Right atrium auricular region (tissue), 2 donors: ENCODE data around the gene SERPINE2. TPM values are rescaled to one million over a fixed set of nuclear protein-coding genes. Genes with fewer than 3 reads are reported as not detected.

Experiments used
- DNase-seq: peaks from one replicate; pipeline ENCODE4 v3.0.0-alpha.2; 2019; ENCODE audit warnings: low spot score
- H3K27ac ChIP-seq, 2 donors: fragments of 200-600 bp; sonication (generic); 1 replicate in 1 of 2; 2 replicates in 1 of 2; pipeline ENCODE4 v1.5.1; 2016 to 2019
- H3K27me3 ChIP-seq, 2 donors: fragments of 200-600 bp; sonication (generic); one replicate each; pipeline versions ENCODE4 v1.5.1 to v1.6.0; 2017 to 2019
- H3K36me3 ChIP-seq: fragments of 200-600 bp; sonication (generic); one replicate; pipeline ENCODE4 v1.5.1; 2016
- H3K4me1 ChIP-seq, 2 donors: fragments of 200-600 bp; sonication (generic); one replicate each; pipeline versions ENCODE4 v1.5.1 to v1.6.0; 2017 to 2019
- H3K4me3 ChIP-seq, 2 donors: fragments of 200-600 bp; sonication (generic); 1 replicate in 1 of 2; 2 replicates in 1 of 2; pipeline ENCODE4 v1.5.1; 2017 to 2019; ENCODE audit warnings: mild to moderate bottlenecking in 1 of 2, moderate library complexity in 1 of 2
- H3K9me3 ChIP-seq, 2 donors: fragments of 200-600 bp; sonication (generic); one replicate each; pipeline ENCODE4 v1.5.1; 2019
- total RNA-seq, 2 donors: library from RNA; depleted of rRNA; stranded (reverse); fragments of >200 nt; gene quantifications; one replicate each; pipeline ENCODE4 v1.1.0, GENCODE V29; 2016
- TF ChIP-seq, protein P1 (sequence below), 2 donors: fragments of 200-600 bp; sonication (generic); IDR thresholded peaks; one replicate each; pipeline ENCODE4 v1.5.1; 2019; ENCODE audit warnings: antibody characterized with exemption in 2 of 2

SERPINE2 gene
- total RNA-seq, 2 donors from 2014 or later: 20.2 to 54.3 TPM

DNA sequence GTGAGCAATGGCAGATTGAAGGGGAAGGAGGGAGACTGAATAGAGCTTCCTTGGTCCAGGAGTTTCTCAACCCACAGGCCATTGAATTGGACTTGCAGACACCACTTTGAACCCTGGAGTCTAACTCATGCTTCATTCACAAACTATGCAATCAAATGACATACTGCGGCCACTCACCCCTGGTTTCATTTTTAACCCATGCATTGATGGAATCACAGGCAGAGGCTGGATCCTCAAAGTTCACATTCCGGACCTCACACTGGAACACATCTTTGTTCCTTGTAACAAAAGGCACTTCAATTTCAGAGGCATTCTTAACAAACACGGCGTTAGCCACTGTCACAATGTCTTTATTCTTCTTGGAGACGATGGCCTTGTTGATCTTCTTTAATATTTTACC lies 41.1 kb downstream of the SERPINE2 start:
- Histone ChIP-seq H3K27ac (no peak overlapping the region), H3K4me3 (no peak overlapping the region), H3K4me1 (peaks cover 0 to 4% of the 10 kb centered on the region in 2 donors), H3K36me3 (no peaks in the 10 kb centered on the region), H3K27me3 (no peaks in the 10 kb centered on the region), H3K9me3 (no peaks in the 10 kb centered on the region)
- TF ChIP-seq, protein P1, sequence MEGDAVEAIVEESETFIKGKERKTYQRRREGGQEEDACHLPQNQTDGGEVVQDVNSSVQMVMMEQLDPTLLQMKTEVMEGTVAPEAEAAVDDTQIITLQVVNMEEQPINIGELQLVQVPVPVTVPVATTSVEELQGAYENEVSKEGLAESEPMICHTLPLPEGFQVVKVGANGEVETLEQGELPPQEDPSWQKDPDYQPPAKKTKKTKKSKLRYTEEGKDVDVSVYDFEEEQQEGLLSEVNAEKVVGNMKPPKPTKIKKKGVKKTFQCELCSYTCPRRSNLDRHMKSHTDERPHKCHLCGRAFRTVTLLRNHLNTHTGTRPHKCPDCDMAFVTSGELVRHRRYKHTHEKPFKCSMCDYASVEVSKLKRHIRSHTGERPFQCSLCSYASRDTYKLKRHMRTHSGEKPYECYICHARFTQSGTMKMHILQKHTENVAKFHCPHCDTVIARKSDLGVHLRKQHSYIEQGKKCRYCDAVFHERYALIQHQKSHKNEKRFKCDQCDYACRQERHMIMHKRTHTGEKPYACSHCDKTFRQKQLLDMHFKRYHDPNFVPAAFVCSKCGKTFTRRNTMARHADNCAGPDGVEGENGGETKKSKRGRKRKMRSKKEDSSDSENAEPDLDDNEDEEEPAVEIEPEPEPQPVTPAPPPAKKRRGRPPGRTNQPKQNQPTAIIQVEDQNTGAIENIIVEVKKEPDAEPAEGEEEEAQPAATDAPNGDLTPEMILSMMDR (IDR thresholded peaks at IDR 0.05): no peak
- DNase-seq: no peak

DNA sequence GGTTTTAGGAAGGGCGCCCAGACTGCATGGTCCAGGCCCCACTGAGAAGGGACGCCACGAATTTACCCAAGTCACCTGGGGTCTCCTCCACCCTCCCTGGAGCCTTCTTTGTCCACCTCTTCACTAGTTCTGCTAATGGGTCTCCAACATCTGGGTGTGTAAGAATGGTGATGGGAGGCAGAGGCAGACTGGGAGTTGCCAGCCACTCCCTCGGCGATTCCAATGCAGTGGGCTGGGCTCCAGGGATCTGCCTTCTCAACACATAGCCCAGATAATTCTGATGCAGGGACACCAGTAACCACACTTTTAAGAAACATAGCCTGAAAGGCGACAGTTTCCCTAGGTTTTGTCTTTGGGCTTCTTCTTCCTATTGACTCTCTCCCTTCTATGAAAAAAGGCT lies 42.7 kb downstream of the SERPINE2 start:
- TF ChIP-seq, protein P1 (IDR thresholded peaks at IDR 0.05): no peak
- H3K27me3 ChIP-seq: no peaks in the 10 kb centered on the region
- no peaks in the 10 kb centered on the region for H3K9me3 ChIP-seq
- no peak overlapping the region for H3K4me3 ChIP-seq
- DNase-seq: no peak
- peaks cover 0 to 4% of the 10 kb centered on the region in 2 donors for H3K4me1 ChIP-seq
- H3K27ac ChIP-seq: no peak overlapping the region
- no peaks in the 10 kb centered on the region for H3K36me3 ChIP-seq

DNA sequence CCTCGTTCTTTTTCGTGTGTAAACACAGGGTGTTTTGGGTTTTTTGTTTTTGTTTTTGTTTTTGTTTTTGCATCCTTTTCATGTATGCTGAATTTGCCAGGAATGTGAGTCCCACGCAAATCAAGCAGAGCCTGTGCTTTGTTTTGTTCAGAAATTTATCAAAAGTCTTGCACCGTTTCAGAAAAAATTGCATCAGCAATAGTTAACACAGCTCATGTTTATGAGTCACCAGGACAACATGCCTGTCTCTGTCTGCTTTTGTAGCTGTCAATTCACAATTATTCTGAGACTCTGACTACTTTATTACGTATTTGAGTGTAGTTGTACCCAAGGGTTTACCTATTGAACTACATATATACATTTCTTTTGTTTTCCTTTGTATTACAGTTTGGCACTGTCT lies 43.5 kb downstream of the SERPINE2 start:
- no peak for DNase-seq
- no peaks in the 10 kb centered on the region for H3K9me3 ChIP-seq
- peaks cover 0 to 4% of the 10 kb centered on the region in 2 donors for H3K4me1 ChIP-seq
- TF ChIP-seq, protein P1 (IDR thresholded peaks at IDR 0.05): no peak
- no peak overlapping the region for H3K27ac ChIP-seq
- no peaks in the 10 kb centered on the region for H3K36me3 ChIP-seq
- H3K4me3 ChIP-seq: no peak overlapping the region
- no peaks in the 10 kb centered on the region for H3K27me3 ChIP-seq

DNA sequence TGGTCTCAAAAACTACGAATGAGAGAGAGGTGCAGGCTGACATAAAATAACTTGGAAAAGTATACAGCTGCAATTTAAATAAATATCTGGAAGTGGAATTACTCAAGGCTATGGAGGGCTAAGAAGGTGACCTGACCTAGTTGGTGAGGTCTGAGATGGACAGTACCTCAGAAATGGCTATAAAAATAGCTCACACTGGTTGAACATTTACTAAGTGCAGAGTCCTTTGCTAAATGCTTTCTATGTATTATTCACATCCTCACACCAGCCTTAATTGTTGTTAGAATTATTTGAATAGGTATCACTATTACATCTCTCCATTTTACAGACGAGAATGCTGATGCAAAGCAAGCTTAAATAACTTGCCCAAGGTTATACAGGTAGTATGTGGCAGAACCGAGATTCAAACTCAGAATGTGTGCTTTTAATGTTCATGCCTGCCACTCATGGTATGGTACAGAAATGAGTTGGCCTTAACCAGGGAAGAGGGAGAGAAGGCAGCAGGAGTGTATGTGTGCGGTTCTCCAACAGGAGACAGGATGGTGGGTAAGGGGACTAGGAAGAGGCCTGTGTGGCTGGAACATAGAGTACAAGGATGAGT lies 44.4 kb downstream of the SERPINE2 start:
- no peak for DNase-seq
- H3K27ac ChIP-seq: no peak overlapping the region
- TF ChIP-seq, protein P1 (IDR thresholded peaks at IDR 0.05): no peak
- H3K4me1 ChIP-seq: peaks cover 0 to 4% of the 10 kb centered on the region in 2 donors
- no peak overlapping the region for H3K4me3 ChIP-seq
- H3K9me3 ChIP-seq: no peaks in the 10 kb centered on the region
- no peaks in the 10 kb centered on the region for H3K36me3 ChIP-seq
- H3K27me3 ChIP-seq: no peaks in the 10 kb centered on the region

DNA sequence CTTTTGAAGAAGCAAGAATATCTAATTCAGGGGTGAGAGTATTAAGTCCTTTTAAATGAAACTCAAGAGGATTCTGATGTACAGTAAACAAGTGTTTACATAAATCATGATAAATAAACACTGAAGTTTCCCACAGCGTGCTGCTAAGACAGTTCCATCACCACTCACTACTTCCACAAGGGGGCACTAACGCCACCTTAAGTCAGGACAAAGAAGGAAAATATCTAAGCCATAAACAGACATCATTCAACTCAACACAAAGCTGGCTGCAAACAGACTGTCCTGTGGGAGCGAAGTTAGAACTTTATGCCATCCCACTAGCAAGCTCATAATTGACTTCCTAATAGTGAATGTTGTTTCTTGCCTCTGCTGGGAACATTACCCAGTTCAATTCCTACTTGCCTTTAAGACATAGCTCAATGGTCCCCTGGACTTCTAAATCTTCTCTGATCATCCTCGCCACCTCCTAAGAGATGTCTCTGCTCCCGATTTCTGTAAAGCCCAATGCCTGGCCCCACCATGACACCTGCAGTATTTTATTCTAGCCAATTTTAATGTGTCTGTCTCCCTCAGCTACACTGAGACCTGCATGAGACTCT lies 45.4 kb downstream of the SERPINE2 start:
- Histone ChIP-seq H3K36me3 (no peaks in the 10 kb centered on the region), H3K4me3 (no peak overlapping the region), H3K4me1 (peaks cover 0 to 4% of the 10 kb centered on the region in 2 donors), H3K27ac (no peak overlapping the region), H3K9me3 (no peaks in the 10 kb centered on the region), H3K27me3 (no peaks in the 10 kb centered on the region)
- DNase-seq: peak; percentile 80
- TF ChIP-seq, protein P1 (IDR thresholded peaks at IDR 0.05): peak; percentile 60 to 82
